HG03342 (cell line): ENCODE data around the gene FBXO28.
A peak's percentile ranks its signal among the peaks of the same experiment; 100 is the strongest.

Experiments
- ATAC-seq: cut with Tn5 transposase; IDR thresholded peaks from one replicate; pipeline ENCODE4 v1.9.1; 2021; ENCODE audit warnings: mild to moderate bottlenecking, moderate library complexity; ENCODE audit not compliant: unreplicated experiment

FBXO28 gene

DNA sequence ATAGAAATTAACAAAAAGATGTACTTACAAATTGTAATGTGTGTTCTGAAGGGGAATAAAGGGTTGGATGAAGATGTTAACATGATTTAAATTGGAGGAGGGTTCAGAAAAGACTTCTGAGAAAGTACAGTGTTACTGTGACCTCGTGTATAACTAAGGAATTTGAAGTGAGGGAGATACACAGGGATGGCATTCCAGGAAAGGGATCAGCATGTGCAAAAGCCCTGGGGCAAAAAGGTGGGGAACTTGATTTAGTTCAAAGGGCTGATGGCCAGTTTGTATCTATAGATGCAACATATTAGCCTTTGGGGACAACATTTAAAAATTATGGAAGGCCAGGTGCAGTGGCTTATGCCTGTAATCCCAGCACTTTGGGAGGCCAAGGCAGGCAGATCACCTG, 35.8 kb downstream of the FBXO28 start:
- ATAC-seq = no peak

- ATAC-seq = no peak
Observed at GRCh38 chr1:224151117-224151516, 37.2 kb downstream of the FBXO28 start.

DNA sequence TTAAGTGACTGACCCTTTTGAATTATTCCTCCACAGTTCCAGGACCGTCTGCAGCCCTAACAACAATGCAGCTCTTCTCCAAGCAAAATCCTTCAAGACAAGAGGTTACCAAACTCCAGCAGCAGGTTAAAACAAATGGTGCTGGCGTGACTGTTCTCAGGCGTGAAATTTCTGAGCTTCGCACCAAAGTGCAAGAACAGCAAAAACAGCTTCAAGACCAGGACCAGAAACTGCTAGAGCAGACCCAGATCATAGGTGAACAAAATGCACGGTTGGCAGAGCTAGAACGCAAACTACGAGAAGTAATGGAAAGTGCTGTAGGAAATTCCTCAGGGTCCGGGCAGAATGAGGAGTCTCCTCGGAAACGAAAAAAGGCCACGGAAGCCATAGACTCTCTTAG, 43.4 kb downstream of the FBXO28 start:
- no peak for ATAC-seq

DNA sequence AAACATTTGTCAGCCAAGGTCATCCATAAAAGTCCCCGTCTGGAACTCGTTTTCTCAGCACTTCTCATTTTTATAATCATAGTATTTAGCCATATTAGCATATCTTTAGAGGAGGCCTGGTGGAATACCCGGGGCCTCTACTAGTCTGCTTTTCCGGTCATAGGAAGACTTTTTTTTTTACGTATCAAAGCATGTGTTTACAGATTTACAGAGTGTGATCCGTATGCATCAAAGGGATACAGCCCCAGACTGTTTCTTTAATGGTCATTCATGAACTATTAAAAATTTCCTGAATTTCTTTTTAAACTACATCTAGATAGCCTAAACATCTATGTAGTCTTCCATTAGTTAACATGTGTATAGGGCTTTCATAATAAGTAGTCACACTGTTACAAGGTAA, 45.6 kb downstream of the FBXO28 start:
- no peak for ATAC-seq

- ATAC-seq = no peak
Observed at GRCh38 chr1:224160171-224160682, 46.3 kb downstream of the FBXO28 start.

GRCh38 chr1:224162768-224163167, 48.9 kb downstream of the FBXO28 start:
- no peak for ATAC-seq

DNA sequence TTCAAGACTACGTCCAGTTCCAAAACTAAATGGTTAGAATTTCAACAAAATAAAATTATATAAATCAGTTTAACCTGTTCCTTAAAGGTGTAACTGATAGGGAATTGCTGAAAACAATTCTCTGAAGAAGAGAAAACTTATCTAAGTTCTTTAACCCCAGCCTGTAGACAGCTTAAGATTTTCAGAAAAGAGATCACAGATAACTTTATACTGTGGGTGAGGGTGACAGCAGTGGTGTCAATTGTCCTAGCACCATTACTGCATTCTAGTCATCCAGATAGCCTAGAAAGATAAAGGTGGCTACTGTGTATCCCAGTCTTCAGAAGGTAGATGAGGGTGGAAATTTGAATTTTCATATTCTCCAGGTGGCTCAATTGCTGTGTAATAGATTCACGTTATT, 49.4 kb downstream of the FBXO28 start:
- ATAC-seq = no peak

- peak; percentile 91 for ATAC-seq
Observed at GRCh38 chr1:224168859-224169380, 55.0 kb downstream of the FBXO28 start.

DNA sequence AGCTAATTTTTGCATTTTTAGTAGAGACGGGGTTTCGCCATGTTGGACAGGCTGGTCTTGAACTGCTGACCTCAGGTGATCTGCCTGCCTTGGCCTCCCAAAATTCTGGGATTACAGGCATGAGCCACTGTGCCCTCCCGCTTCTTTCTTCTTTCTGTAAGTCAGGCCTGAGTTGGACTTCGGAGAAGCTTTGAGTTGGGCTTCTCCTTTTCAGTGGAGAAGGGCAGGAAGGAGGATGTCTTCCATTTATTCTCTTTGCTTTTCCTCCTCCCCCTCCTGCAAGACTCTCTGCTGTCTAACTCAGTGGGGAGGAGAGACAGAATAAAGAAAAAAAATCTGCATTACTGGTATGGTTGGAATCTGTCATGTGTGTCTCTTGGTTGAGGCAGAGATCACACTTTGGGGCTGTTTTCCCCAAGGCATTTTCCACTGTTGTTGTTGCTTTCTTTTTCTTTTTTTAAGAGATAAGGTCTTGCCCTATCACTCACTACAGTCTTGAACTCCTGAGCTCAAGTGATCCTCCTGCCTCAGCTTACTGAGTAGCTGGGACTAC, 55.9 kb downstream of the FBXO28 start:
- ATAC-seq = no peak

- ATAC-seq = no peak
Observed at GRCh38 chr1:224170343-224170742, 56.4 kb downstream of the FBXO28 start.

GRCh38 chr1:224170748-224171478, 57.0 kb downstream of the FBXO28 start:
- no peak for ATAC-seq

DNA sequence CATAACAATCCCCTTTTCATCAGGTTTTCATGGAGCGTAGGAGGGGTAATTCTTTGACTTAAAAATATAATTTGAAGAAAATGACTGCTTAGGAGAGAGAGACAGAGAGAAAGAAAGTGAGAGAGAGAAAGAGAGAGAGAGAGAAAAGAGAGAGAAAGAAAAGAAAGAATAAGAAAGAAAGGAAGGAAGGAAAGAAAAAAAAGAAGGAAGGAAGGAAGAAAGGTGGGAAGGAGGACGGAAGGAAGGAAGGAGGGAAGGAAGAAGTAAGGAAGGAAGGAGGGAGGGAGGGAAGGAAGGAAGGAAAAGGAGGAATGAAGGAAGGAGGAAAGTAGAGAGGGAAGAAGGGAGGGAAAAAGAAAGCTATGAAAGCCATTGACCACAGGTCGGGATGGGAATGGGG, 58.3 kb downstream of the FBXO28 start:
- ATAC-seq = no peak

DNA sequence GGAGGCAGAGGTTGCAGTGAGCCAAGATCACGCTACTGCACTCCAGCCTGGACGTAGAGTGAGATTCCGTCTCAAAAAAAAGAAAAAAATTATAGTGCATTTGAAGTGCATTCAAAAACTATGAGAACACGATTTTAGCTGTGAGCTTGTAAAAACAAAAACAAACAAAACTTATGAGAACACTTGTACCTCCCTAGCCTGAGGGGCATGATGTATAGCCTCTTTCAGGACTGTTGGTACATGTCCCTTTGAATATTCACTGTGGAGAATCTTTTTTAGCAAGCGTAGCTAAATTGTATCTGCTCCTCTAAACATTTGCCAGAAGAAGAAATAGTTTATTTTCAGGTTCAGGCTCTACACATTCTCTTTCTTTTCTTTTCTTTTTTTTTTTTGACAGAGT, 59.6 kb downstream of the FBXO28 start:
- ATAC-seq = no peak

GRCh38 chr1:224175617-224176016, 61.7 kb downstream of the FBXO28 start:
- no peak for ATAC-seq

GRCh38 chr1:224177356-224177999, 63.6 kb downstream of the FBXO28 start:
- ATAC-seq = no peak

DNA sequence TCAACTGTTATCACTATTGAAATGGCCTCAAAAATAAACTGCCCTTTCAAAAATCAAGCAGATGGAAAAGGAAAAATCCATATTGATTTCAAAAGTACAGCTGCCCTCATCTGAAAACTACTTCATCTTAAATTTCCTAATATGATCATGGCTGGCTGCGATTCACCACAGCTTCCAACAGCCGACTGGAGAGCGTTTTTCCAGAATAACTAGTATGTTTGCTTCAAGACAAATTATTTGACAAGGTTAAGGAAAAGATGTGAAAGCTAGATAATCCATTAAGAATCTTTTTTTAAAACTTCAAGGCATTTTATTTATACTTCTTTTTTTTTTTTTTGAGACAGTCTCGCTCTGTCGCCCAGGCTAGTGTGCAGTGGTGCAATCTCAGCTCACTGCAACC, 65.0 kb downstream of the FBXO28 start:
- no peak for ATAC-seq

DNA sequence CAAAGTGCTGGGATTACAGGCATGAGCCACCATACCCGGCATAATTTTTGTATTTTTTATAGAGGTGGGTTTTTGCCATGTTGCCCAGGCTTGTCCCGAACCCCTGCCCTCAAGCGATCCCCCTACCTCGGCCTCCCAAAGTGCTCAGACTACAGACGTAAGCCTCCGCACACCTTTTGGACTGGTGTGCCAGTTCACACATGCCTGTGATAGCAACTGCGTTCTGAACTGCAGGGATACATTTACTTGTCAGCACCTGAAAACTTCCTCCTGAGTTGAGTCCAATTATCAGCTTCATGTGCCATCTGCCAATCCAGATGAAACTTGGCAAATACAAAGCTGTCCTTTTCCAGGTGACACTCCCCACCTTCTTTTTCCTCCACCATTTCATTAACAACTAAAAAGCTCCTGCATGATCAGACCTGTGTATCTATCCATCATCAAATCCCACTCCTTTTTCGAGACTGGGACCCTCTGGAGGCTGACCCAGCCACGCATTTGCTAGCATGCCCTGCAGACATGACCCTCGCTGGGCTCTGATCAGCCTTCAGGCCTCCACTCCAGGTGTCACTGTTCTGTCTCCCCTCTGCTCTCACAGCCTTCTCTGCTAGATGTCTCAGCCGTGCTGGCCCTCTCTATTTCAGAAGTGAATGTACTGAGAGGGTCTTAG, 67.0 kb downstream of the FBXO28 start:
- ATAC-seq = no peak

DNA sequence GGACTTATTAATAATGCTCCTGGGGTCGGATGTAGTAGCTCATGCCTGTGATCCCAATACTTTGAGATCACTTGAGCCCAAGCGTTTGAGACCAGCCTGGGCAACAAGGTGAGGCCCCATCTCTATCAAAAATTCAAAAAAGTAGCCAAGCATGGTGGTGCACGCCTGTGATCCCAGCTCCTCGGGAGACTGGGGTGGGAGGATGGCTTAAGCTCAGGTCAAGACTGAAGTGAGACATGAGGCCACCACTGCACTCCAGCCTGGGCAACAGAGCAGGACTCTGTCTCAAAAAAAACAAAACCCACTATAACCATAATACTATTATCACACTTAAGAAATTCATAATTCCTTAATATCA, 67.5 kb downstream of the FBXO28 start:
- ATAC-seq = no peak

GRCh38 chr1:224182057-224182865, 68.3 kb downstream of the FBXO28 start:
- peak; percentile 44 for ATAC-seq

- ATAC-seq = peak; percentile 68
Observed at GRCh38 chr1:224182866-224183590, 69.1 kb downstream of the FBXO28 start, which contains the start of gene DEGS1. Gene DEGS1 (plus strand): TSS chr1:224183240. CDS start chr1:224183337, 97 bp downstream.
